Mesenchymal stem cell (in vitro differentiated cells and primary cell): Measurements from ENCODE around the gene LPAR3.

Source experiments
- DNase-seq: peaks from one replicate; pipeline ENCODE4 v3.0.0-alpha.2; 2013
- H2AFZ ChIP-seq: one replicate; pipeline ENCODE4 v1.6.1; 2013; ENCODE audit warnings: low read depth, mild to moderate bottlenecking, control low read depth, inconsistent platforms, low read length, moderate library complexity
- H2AK5ac ChIP-seq: 2 replicates; pipeline ENCODE4 v1.6.1; 2013; ENCODE audit warnings: low read length, moderate library complexity, mild to moderate bottlenecking, inconsistent platforms; ENCODE audit not compliant: severe bottlenecking
- H2BK120ac ChIP-seq: one replicate; pipeline ENCODE4 v1.6.1; 2013; ENCODE audit warnings: low read depth, mild to moderate bottlenecking, inconsistent platforms, low read length, moderate library complexity
- H2BK12ac ChIP-seq, 2 experiments: one replicate each; pipeline ENCODE4 v1.6.1; 2013; ENCODE audit warnings: inconsistent platforms in 2 of 2, low read length in 2 of 2, mild to moderate bottlenecking in 2 of 2, moderate library complexity in 2 of 2, control low read depth in 1 of 2
- H2BK15ac ChIP-seq: one replicate; pipeline ENCODE4 v1.6.1; 2013; ENCODE audit warnings: mild to moderate bottlenecking, low read depth, inconsistent platforms; ENCODE audit not compliant: poor library complexity, severe bottlenecking
- H2BK5ac ChIP-seq: 2 replicates; pipeline ENCODE4 v1.6.1; 2013; ENCODE audit warnings: low read depth, mild to moderate bottlenecking, low read length, control low read depth, inconsistent platforms; ENCODE audit not compliant: poor library complexity, severe bottlenecking
- H3K14ac ChIP-seq, 2 experiments: one replicate each; pipeline ENCODE4 v1.6.1; 2013; ENCODE audit warnings: inconsistent platforms in 2 of 2, low read length in 2 of 2, control low read depth in 1 of 2, mild to moderate bottlenecking in 1 of 2, moderate library complexity in 1 of 2
- H3K18ac ChIP-seq, 2 experiments: one replicate each; pipeline ENCODE4 v1.6.1; 2013; ENCODE audit warnings: inconsistent platforms in 2 of 2, low read length in 2 of 2, control low read depth in 1 of 2, low read depth in 1 of 2, mild to moderate bottlenecking in 1 of 2
- H3K23ac ChIP-seq, 2 experiments: one replicate each; pipeline ENCODE4 v1.6.1; 2013; ENCODE audit warnings: inconsistent platforms in 2 of 2, low read length in 2 of 2, mild to moderate bottlenecking in 2 of 2, moderate library complexity in 2 of 2, control low read depth in 1 of 2
- H3K27ac ChIP-seq: 2 replicates; pipeline ENCODE4 v1.5.1; 2013; ENCODE audit warnings: mild to moderate bottlenecking, moderate library complexity, low read length, control low read depth, inconsistent platforms; ENCODE audit not compliant: poor library complexity, severe bottlenecking
- H3K27me3 ChIP-seq, 2 experiments: 2 replicates each; pipeline versions ENCODE4 v1.6.1 to v1.7.0; 2013; ENCODE audit warnings: low read length in 2 of 2, mild to moderate bottlenecking in 2 of 2, moderate library complexity in 2 of 2, control low read depth in 1 of 2, inconsistent platforms in 1 of 2; ENCODE audit not compliant: control insufficient read depth in 1 of 2, insufficient read depth in 1 of 2
- H3K36me3 ChIP-seq, 2 experiments: 2 replicates each; pipeline versions ENCODE4 v1.6.1 to v1.7.0; 2013; ENCODE audit warnings: low read length in 2 of 2, control low read depth in 1 of 2, inconsistent platforms in 1 of 2, low read depth in 1 of 2, mild to moderate bottlenecking in 1 of 2; ENCODE audit not compliant: insufficient read depth in 2 of 2, control insufficient read depth in 1 of 2
- H3K4ac ChIP-seq, 2 experiments: one replicate each; pipeline ENCODE4 v1.6.1; 2013; ENCODE audit warnings: inconsistent platforms in 2 of 2, low read length in 2 of 2, mild to moderate bottlenecking in 2 of 2, moderate library complexity in 2 of 2, control low read depth in 1 of 2, low read depth in 1 of 2
- H3K4me1 ChIP-seq: 2 replicates; pipeline ENCODE4 v1.6.1; 2013; ENCODE audit warnings: low read depth, low read length, control low read depth; ENCODE audit not compliant: control insufficient read depth, insufficient read depth
- H3K4me2 ChIP-seq: 2 replicates; pipeline ENCODE4 v1.6.1; 2013; ENCODE audit warnings: low read length, mild to moderate bottlenecking, inconsistent platforms; ENCODE audit not compliant: poor library complexity, severe bottlenecking
- H3K4me3 ChIP-seq, 2 experiments: 2 replicates each; pipeline versions ENCODE4 v1.5.1 to v1.7.0; 2013; ENCODE audit warnings: low read length in 2 of 2, mild to moderate bottlenecking in 2 of 2, control low read depth in 1 of 2, low read depth in 1 of 2; ENCODE audit not compliant: insufficient read depth in 1 of 2
- H3K79me1 ChIP-seq: replicated peaks from 2 replicates; pipeline ENCODE4 v1.6.1; 2013; ENCODE audit warnings: mild to moderate bottlenecking, control low read depth, low read length, inconsistent platforms; ENCODE audit not compliant: poor library complexity, severe bottlenecking
- H3K9ac ChIP-seq: 2 replicates; pipeline ENCODE4 v1.7.0; 2013; ENCODE audit warnings: mild to moderate bottlenecking, low read length, moderate library complexity
- H3K9me3 ChIP-seq: 2 replicates; pipeline ENCODE4 v1.7.0; 2013; ENCODE audit warnings: mild to moderate bottlenecking, low read length; ENCODE audit not compliant: control insufficient read depth
- H4K8ac ChIP-seq: one replicate; pipeline ENCODE4 v1.6.1; 2013; ENCODE audit warnings: inconsistent platforms, mild to moderate bottlenecking, low read length, moderate library complexity
- H4K91ac ChIP-seq: one replicate; pipeline ENCODE4 v1.6.1; 2013; ENCODE audit warnings: mild to moderate bottlenecking, low read length, inconsistent platforms
- WGBS: methylation state at CpG from one replicate; pipeline ENCODE4 v1.1.7; 2013; ENCODE audit warnings: mixed read lengths; 5-methylcytosine and 5-hydroxymethylcytosine counted together

LPAR3 gene

GRCh38 chr1:84869720-84870119 lies 23.3 kb downstream of the LPAR3 start:
- Histone ChIP-seq H3K4me2 (no peak overlapping the region), H3K4me3 (no peak overlapping the region), H3K4ac (no peak overlapping the region), H2BK5ac (no peak overlapping the region), H3K27me3 (peaks cover 6 to 26% of the 10 kb centered on the region in 2 experiments), H2BK15ac (no peak overlapping the region), H3K4me1 (no peaks in the 10 kb centered on the region), H3K14ac (no peak overlapping the region), H3K9ac (no peak overlapping the region), H2BK12ac (no peak overlapping the region), H3K36me3 (no peaks in the 10 kb centered on the region), H2AFZ (no peak overlapping the region), H3K9me3 (no peaks in the 10 kb centered on the region), H3K79me1 (no peaks in the 10 kb centered on the region), H3K18ac (no peak overlapping the region), H4K8ac (no peak overlapping the region), H3K27ac (no peak overlapping the region), H2AK5ac (no peak overlapping the region), H3K23ac (no peak overlapping the region), H2BK120ac (no peak overlapping the region), H4K91ac (no peak overlapping the region)
- DNase-seq: no peak
- WGBS: 83% methylated on average over 1 of the region's 1 CpG

DNA sequence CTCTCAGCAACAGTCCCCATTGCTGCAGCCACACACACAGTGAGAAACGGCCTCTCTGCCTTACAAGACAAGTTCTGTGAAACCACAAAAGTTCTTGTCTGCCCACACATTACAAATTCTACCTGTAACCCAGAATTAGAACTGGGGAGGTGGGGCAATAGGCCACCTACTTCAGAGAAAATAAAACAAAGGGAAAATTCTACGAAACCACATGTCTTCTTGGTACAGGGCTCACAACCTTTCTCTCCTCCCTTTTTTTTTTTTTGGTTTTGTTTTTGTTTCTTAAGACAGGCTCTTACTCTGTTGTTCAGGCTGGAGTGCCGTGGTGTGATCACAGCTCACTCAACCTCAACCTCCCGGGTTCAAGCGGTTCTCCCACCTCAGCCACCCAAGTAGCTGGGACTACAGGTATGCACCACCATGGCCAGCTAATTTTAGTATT lies 30.2 kb downstream of the LPAR3 start:
- no peak overlapping the region for H3K9ac ChIP-seq
- no peak overlapping the region for H2BK5ac ChIP-seq
- 53% methylated on average over 3 of the region's 5 CpGs for WGBS
- H3K4me2 ChIP-seq: no peak overlapping the region
- H3K9me3 ChIP-seq: no peaks in the 10 kb centered on the region
- H4K91ac ChIP-seq: no peak overlapping the region
- no peak overlapping the region for H2BK120ac ChIP-seq
- H3K27me3 ChIP-seq: peaks cover 0 to 13% of the 10 kb centered on the region in 2 experiments
- H3K18ac ChIP-seq: no peak overlapping the region
- no peak overlapping the region for H3K23ac ChIP-seq
- no peak overlapping the region for H2BK15ac ChIP-seq
- no peak overlapping the region for H3K14ac ChIP-seq
- H2AK5ac ChIP-seq: no peak overlapping the region
- no peaks in the 10 kb centered on the region for H3K4me1 ChIP-seq
- no peaks in the 10 kb centered on the region for H3K36me3 ChIP-seq
- H4K8ac ChIP-seq: no peak overlapping the region
- H3K4ac ChIP-seq: no peak overlapping the region
- no peak overlapping the region for H3K4me3 ChIP-seq
- H2AFZ ChIP-seq: no peak overlapping the region
- DNase-seq: no peak
- no peak overlapping the region for H2BK12ac ChIP-seq
- no peak overlapping the region for H3K27ac ChIP-seq
- no peaks in the 10 kb centered on the region for H3K79me1 ChIP-seq

GRCh38 chr1:84861988-84862644 lies 30.9 kb downstream of the LPAR3 start:
- H3K27ac ChIP-seq: no peak overlapping the region

DNA sequence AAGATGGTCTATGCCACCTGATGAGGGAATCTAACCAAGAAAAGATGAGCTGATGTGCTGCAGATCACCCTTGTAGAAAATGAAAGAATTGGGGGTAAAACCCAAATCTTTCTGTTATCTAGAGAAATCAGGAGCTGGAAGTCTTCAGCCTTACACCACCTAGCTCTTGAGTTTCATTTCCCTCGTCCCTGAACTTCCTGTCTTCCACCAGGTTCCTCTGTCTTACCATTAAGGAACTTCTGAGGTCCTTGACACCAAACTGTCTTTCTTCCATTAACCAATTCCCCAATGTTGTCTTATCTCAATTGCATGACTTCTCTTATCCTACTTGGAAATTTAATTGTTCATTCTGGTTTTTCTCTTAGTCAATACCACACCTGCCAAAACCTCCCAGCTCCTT lies 31.5 kb downstream of the LPAR3 start:
- DNase-seq: no peak
- no peaks in the 10 kb centered on the region for H3K36me3 ChIP-seq
- no peak overlapping the region for H2BK5ac ChIP-seq
- H3K4me2 ChIP-seq: no peak overlapping the region
- no peak overlapping the region for H2BK12ac ChIP-seq
- H4K91ac ChIP-seq: no peak overlapping the region
- H4K8ac ChIP-seq: no peak overlapping the region
- H3K9ac ChIP-seq: no peak overlapping the region
- H3K4me1 ChIP-seq: no peaks in the 10 kb centered on the region
- no peak overlapping the region for H3K14ac ChIP-seq
- no peak overlapping the region for H3K23ac ChIP-seq
- H3K27ac ChIP-seq: no peak overlapping the region
- H2BK15ac ChIP-seq: no peak overlapping the region
- no peak overlapping the region for H3K4me3 ChIP-seq
- H3K9me3 ChIP-seq: no peaks in the 10 kb centered on the region
- H2AK5ac ChIP-seq: no peak overlapping the region
- no peaks in the 10 kb centered on the region for H3K79me1 ChIP-seq
- no peak overlapping the region for H3K4ac ChIP-seq
- no peak overlapping the region for H2BK120ac ChIP-seq
- H2AFZ ChIP-seq: no peak overlapping the region
- H3K27me3 ChIP-seq: peaks cover 0 to 8% of the 10 kb centered on the region in 2 experiments
- 24% methylated on average over 1 of the region's 1 CpG for WGBS
- no peak overlapping the region for H3K18ac ChIP-seq

More at GRCh38 chr1:84861988-84862644, 30.9 kb downstream of the LPAR3 start:
- H3K9ac ChIP-seq: no peak overlapping the region
- no peak overlapping the region for H4K91ac ChIP-seq
- no peaks in the 10 kb centered on the region for H3K4me1 ChIP-seq
- no peak overlapping the region for H2AK5ac ChIP-seq
- DNase-seq: no peak
- no peak overlapping the region for H4K8ac ChIP-seq
- H2BK120ac ChIP-seq: no peak overlapping the region
- no peaks in the 10 kb centered on the region for H3K36me3 ChIP-seq
- H3K27me3 ChIP-seq: peaks cover 0 to 12% of the 10 kb centered on the region in 2 experiments
- H2AFZ ChIP-seq: no peak overlapping the region
- no peak overlapping the region for H3K4ac ChIP-seq
- no peaks in the 10 kb centered on the region for H3K9me3 ChIP-seq
- H3K4me3 ChIP-seq: no peak overlapping the region
- no peaks in the 10 kb centered on the region for H3K79me1 ChIP-seq
- WGBS: 79% methylated on average over 6 of the region's 6 CpGs
- H3K14ac ChIP-seq: no peak overlapping the region
- no peak overlapping the region for H2BK5ac ChIP-seq
- no peak overlapping the region for H2BK12ac ChIP-seq
- H2BK15ac ChIP-seq: no peak overlapping the region
- no peak overlapping the region for H3K18ac ChIP-seq
- no peak overlapping the region for H3K4me2 ChIP-seq
- no peak overlapping the region for H3K23ac ChIP-seq
